PC-9 (cell line): Measurements from ENCODE around the gene JPT1. TPM values are rescaled to one million over a fixed set of nuclear protein-coding genes. Genes with fewer than 3 reads are reported as not detected.
"Not testable (repeated sequence)": the region's sequence is repeated elsewhere in the genome, so short reads cannot be mapped to it uniquely, and the experiment has no call there.

Experiments
- BruUV-seq: library from RNA; stranded (reverse); fragments of 400-500 nt; replicated peaks from 2 replicates; lab custom pipeline; 2021; lab: Mats Ljungman, UMichigan
- CTCF ChIA-PET: fragments of 300-600 bp; sonication (Branson Sonifier 250); formaldehyde crosslinking; loops from one replicate; lab custom pipeline; 2022; ENCODE audit warnings: antibody characterized with exemption; lab: Charles Lee
- POLR2A ChIA-PET: fragments of 300-600 bp; sonication (Branson Sonifier 250); formaldehyde crosslinking; loops from one replicate; lab custom pipeline; 2022; ENCODE audit warnings: antibody characterized with exemption; ENCODE audit not compliant: unreplicated experiment; lab: Charles Lee
- DNase-seq, 2 experiments: peaks; one replicate each; pipeline versions ENCODE4 v3.0.0 to v3.0.0-alpha.2; 2015 to 2022; ENCODE audit warnings: mixed read lengths in 1 of 2
- H2AFZ ChIP-seq: fragments of 200-600 bp; sonication (generic); 2 replicates; pipeline ENCODE4 v1.8.1; 2017; ENCODE audit warnings: antibody characterized with exemption
- H3F3A ChIP-seq: fragments of 200-600 bp; sonication (generic); 2 replicates; pipeline ENCODE4 v1.8.1; 2017; ENCODE audit warnings: antibody characterized with exemption, mild to moderate bottlenecking, low read depth; ENCODE audit not compliant: insufficient read depth
- H3K27ac ChIP-seq: fragments of 200-600 bp; sonication (generic); 2 replicates; pipeline ENCODE4 v1.6.1; 2016; ENCODE audit warnings: mixed run types
- H3K27me3 ChIP-seq: fragments of 200-600 bp; sonication (generic); 2 replicates; pipeline ENCODE4 v1.6.1; 2016; ENCODE audit warnings: low read depth, mixed run types; ENCODE audit not compliant: insufficient read depth
- H3K36me3 ChIP-seq: fragments of 200-600 bp; sonication (generic); 2 replicates; pipeline ENCODE4 v1.6.1; 2016; ENCODE audit warnings: low read depth, mixed run types
- H3K4me1 ChIP-seq: fragments of 200-600 bp; sonication (generic); replicated peaks from 2 replicates; pipeline ENCODE4 v1.6.1; 2016; ENCODE audit warnings: mixed run types; ENCODE audit not compliant: insufficient read depth
- H3K4me2 ChIP-seq: fragments of 200-600 bp; sonication (generic); 2 replicates; pipeline ENCODE4 v1.6.1; 2017; ENCODE audit warnings: mixed run types
- H3K4me3 ChIP-seq: fragments of 200-600 bp; sonication (generic); 2 replicates; pipeline ENCODE4 v1.6.1; 2016; ENCODE audit warnings: mixed run types
- H3K79me2 ChIP-seq: fragments of 200-600 bp; sonication (generic); 2 replicates; pipeline ENCODE4 v1.6.1; 2017; ENCODE audit warnings: low read depth, mixed run types
- H3K9me2 ChIP-seq: fragments of 200-600 bp; sonication (generic); 2 replicates; pipeline ENCODE4 v1.8.1; 2017; ENCODE audit warnings: mild to moderate bottlenecking; ENCODE audit not compliant: insufficient read depth
- H3K9me3 ChIP-seq: fragments of 200-600 bp; sonication (generic); 2 replicates; pipeline ENCODE4 v1.8.1; 2016; ENCODE audit warnings: low read depth; ENCODE audit not compliant: insufficient read depth
- H4K20me1 ChIP-seq: fragments of 200-600 bp; sonication (generic); 2 replicates; pipeline ENCODE4 v1.8.1; 2017; ENCODE audit not compliant: insufficient read depth
- EZH2 ChIP-seq: fragments of 200-600 bp; sonication (generic); IDR thresholded peaks from 2 replicates; pipeline ENCODE4 v1.8.0; 2017; ENCODE audit warnings: antibody characterized with exemption, low read depth
- intact Hi-C: fragments of 100-400 bp; cut with micrococcal nuclease; formaldehyde crosslinking; loops from one replicate; pipeline ENCODE4 v1.10.0; 2022; ENCODE audit not compliant: unreplicated experiment
- total RNA-seq: library from RNA; stranded (reverse); gene quantifications from 2 replicates; pipeline ENCODE4 v1.2.3, GENCODE V29; 2021
- TF ChIP-seq, protein P1 (sequence below): fragments of 200-600 bp; sonication (generic); conservative IDR thresholded peaks from 2 replicates; pipeline ENCODE4 v1.6.1; 2017; ENCODE audit warnings: mixed run types, antibody characterized with exemption, mild to moderate bottlenecking, moderate library complexity

The JPT1 gene
- total RNA-seq, 1 experiment from 2014 or later: 250 TPM

DNA sequence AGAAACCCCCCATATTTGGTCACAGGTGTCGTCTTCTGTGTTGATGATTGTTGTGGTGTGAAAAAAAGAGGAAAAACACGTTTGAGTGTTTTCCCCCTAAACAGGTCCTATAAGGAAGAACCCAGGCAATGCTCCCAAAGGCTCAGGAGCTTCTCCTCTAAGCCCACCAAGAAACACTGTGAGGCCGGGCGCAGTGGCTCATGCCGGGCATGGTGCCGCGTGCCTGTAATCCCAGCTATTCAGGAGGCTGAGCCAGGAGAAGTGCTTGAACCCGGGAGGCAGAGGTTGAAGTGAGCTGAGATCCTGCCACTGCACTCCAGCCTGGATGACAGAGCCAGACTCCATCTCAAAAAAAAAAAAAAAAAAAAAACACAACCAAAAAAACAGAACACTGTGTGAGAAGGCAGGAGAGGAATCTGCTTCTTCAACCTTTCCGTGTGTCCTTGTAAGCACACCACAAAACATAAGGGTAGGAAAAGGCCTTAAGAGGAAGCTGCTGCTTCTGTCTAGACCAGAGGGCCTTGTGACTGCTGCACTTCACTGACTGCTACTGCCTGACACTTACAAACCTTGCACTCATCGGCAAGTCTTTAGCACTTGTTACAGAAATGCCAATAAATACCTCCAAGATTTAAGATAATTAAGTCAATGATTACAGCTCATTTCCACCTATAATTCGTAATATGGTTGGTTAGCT, 9.3 kb downstream of the JPT1 start:
- Histone ChIP-seq H3K27me3 (no peaks in the 10 kb centered on the region), H3K36me3 (peaks cover 72% of the 10 kb centered on the region), H3K4me1 (0 out of 2 replicates have a peak, but pooled peaks cover 9% of the 10 kb centered on the region), H3F3A (peaks cover 65% of the 10 kb centered on the region), H4K20me1 (no peaks in the 10 kb centered on the region), H3K4me3 (no peak overlapping the region), H2AFZ (no peak overlapping the region), H3K9me3 (no peaks in the 10 kb centered on the region), H3K4me2 (no peak overlapping the region), H3K79me2 (peaks cover 43% of the 10 kb centered on the region), H3K9me2 (no peaks in the 10 kb centered on the region), H3K27ac (no peak overlapping the region)
- no TSS peak for BruUV-seq
- ChIA-PET POLR2A (interaction anchor here (0.6 kb wide), 2 partner anchors 23 to 283 kb away, joined by 3 to 4 read pairs; no protein-coding TSS in a partner anchor), CTCF (no interaction called here)
- TF ChIP-seq, protein P1, sequence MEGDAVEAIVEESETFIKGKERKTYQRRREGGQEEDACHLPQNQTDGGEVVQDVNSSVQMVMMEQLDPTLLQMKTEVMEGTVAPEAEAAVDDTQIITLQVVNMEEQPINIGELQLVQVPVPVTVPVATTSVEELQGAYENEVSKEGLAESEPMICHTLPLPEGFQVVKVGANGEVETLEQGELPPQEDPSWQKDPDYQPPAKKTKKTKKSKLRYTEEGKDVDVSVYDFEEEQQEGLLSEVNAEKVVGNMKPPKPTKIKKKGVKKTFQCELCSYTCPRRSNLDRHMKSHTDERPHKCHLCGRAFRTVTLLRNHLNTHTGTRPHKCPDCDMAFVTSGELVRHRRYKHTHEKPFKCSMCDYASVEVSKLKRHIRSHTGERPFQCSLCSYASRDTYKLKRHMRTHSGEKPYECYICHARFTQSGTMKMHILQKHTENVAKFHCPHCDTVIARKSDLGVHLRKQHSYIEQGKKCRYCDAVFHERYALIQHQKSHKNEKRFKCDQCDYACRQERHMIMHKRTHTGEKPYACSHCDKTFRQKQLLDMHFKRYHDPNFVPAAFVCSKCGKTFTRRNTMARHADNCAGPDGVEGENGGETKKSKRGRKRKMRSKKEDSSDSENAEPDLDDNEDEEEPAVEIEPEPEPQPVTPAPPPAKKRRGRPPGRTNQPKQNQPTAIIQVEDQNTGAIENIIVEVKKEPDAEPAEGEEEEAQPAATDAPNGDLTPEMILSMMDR: no peak
- no peak for TF ChIP-seq EZH2
- no peak for DNase-seq
- intact Hi-C loops: no loop called here

DNA sequence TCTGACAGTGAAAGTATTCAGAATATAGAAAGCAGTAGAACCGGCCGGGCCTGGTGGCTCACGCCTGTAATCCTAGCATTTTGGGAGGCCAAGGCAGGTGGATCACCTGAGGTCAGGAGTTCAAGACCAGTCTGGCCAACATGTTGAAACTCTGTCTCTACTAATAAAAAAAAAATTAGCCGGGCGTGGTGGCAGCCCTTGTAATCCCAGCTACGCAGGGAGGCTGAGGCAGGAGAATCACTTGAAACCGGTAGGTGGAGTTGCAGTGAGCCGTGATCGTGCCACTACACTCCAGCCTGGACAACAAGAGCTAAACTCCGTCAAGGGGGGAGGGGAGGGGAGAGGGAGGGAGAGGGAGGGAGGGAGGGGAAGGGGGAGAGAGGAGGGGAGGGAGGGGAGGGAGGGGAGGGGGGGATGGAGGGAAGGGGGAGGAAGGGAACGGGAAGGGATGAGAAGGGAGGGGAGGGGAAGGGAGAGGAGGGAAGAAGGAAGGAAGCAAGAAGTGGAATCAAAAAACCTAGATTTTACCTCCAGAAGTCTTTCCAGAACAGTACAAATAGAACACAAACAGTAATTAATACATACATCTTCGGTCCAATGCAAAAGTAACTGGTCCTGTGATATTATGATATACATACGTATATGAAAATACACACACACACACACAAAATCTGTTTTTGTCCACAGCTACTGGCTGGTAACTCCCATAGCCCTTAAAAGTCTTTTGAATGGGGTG, 11.9 kb downstream of the JPT1 start:
- DNase-seq: no peak
- BruUV-seq: no TSS peak
- Histone ChIP-seq H3K4me2 (no peak overlapping the region), H3K27me3 (no peaks in the 10 kb centered on the region), H2AFZ (no peak overlapping the region), H4K20me1 (no peaks in the 10 kb centered on the region), H3K9me3 (no peaks in the 10 kb centered on the region), H3K36me3 (peaks cover 65% of the 10 kb centered on the region), H3K79me2 (peaks cover 19% of the 10 kb centered on the region; the same call in 1 of the 2 replicates), H3K27ac (no peak overlapping the region), H3K4me1 (0 out of 2 replicates have a peak, but pooled peaks cover 9% of the 10 kb centered on the region), H3K4me3 (no peak overlapping the region), H3F3A (peaks cover 74% of the 10 kb centered on the region), H3K9me2 (no peaks in the 10 kb centered on the region)
- ChIA-PET CTCF (interaction anchor here (0.6 kb wide), 1 partner anchor 127 kb away, joined by 8 read pairs; no protein-coding TSS in a partner anchor), POLR2A (interaction anchor here (0.6 kb wide), 1 partner anchor 8 kb away, joined by 5 read pairs; no protein-coding TSS in a partner anchor)
- intact Hi-C loops: no loop called here
- TF ChIP-seq, protein P1: no peak
- no peak for TF ChIP-seq EZH2

DNA sequence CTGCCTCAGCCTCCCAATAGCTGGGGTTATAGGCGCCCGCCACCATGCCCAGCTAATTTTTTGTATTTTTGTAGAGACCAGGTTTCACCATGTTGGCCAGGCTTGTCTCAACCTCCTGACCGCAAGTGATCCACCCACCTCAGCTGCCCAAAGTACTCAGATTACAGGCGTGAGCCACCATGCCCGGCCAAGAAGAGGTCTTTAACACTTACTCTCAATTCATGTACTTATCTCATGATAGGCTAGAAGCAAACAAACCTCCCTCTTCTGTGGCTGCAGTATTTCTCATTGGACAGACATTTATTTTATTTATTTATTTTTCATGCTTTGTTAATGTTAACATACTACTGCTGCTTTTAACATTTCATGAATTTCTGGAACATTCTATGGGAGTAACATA, 15.8 kb downstream of the JPT1 start:
- H3K27ac ChIP-seq: no peak overlapping the region
- no peak overlapping the region for H2AFZ ChIP-seq
- peaks cover 9% of the 10 kb centered on the region; the same call in 1 of the 2 replicates for H3K79me2 ChIP-seq
- no peak overlapping the region for H3K4me3 ChIP-seq
- no peak overlapping the region for H3K4me2 ChIP-seq
- ChIA-PET CTCF (no interaction called here), POLR2A (no interaction called here)
- H3K27me3 ChIP-seq: no peaks in the 10 kb centered on the region
- DNase-seq: no peak
- H3K36me3 ChIP-seq: peaks cover 36% of the 10 kb centered on the region
- BruUV-seq: no TSS peak
- H4K20me1 ChIP-seq: no peaks in the 10 kb centered on the region
- no peaks in the 10 kb centered on the region for H3K9me2 ChIP-seq
- H3K9me3 ChIP-seq: no peaks in the 10 kb centered on the region
- peaks cover 90% of the 10 kb centered on the region for H3F3A ChIP-seq
- no peak for TF ChIP-seq EZH2
- TF ChIP-seq, protein P1: no peak
- intact Hi-C loops: no loop called here
- peaks cover 17% of the 10 kb centered on the region; the same call in 1 of the 2 replicates for H3K4me1 ChIP-seq

DNA sequence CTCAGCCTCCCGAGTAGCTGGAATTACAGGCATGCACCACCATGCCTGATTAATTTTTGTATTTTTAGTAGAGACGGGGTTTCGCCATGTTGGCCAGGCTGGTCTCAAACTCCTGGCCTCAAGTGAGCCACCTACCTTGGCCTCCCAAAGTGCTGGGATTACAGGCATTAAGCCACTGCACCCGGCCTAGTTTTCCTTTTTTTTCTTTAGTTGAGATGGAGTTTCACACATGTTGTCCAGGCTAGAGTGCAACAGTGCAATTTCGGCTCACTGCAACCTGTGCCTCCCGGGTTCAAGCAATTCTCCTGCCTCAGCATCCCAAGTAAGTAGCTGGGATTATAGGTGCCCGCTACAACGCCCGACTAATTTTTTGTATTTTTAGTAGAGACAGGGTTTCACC, 16.6 kb downstream of the JPT1 start:
- H3K27ac ChIP-seq, H4K20me1 ChIP-seq, H3K9me2 ChIP-seq, H2AFZ ChIP-seq, H3K79me2 ChIP-seq, H3K4me3 ChIP-seq, intact Hi-C loops, H3K9me3 ChIP-seq, BruUV-seq, POLR2A ChIA-PET, H3K4me2 ChIP-seq, DNase-seq, H3K27me3 ChIP-seq: not testable (repeated sequence)
- Histone ChIP-seq H3F3A (peaks cover 89% of the 10 kb centered on the region), H3K36me3 (peaks cover 31% of the 10 kb centered on the region), H3K4me1 (peaks cover 14% of the 10 kb centered on the region; the same call in 1 of the 2 replicates)
- CTCF ChIA-PET: interaction anchor here (0.6 kb wide), 2 partner anchors 11 to 876 kb away, joined by 3 to 4 read pairs; no protein-coding TSS in a partner anchor
